Smooth muscle cell (in vitro differentiated cells): ENCODE results near the gene HELZ. TPM values are rescaled to one million over a fixed set of nuclear protein-coding genes. Genes with fewer than 3 reads are reported as not detected.

ENCODE experiments used
- DNase-seq: peaks from one replicate; lab custom pipeline; 2025; ENCODE audit not compliant: unreplicated experiment; lab: John Stamatoyannopoulos, UW
- H2AFZ ChIP-seq: fragments of 200-600 bp; sonication (generic); 2 replicates; pipeline ENCODE4 v1.6.0; 2016; ENCODE audit warnings: antibody characterized with exemption, low read depth, mild to moderate bottlenecking
- H3F3A ChIP-seq: fragments of 200-600 bp; sonication (generic); 2 replicates; pipeline ENCODE4 v1.6.0; 2017; ENCODE audit warnings: antibody characterized with exemption, low read depth
- H3K27ac ChIP-seq: fragments of 200-600 bp; sonication (generic); 2 replicates; pipeline ENCODE4 v1.5.1; 2016; ENCODE audit warnings: low read depth, mild to moderate bottlenecking
- H3K27me3 ChIP-seq: fragments of 200-600 bp; sonication (generic); 2 replicates; pipeline ENCODE4 v1.6.1; 2016; ENCODE audit warnings: low read depth, mild to moderate bottlenecking
- H3K36me3 ChIP-seq: fragments of 200-600 bp; sonication (generic); 2 replicates; pipeline ENCODE4 v1.5.1; 2016; ENCODE audit warnings: low read depth
- H3K4me1 ChIP-seq: fragments of 200-600 bp; sonication (generic); 2 replicates; pipeline ENCODE4 v1.5.1; 2016; ENCODE audit warnings: low read depth
- H3K4me2 ChIP-seq: fragments of 200-600 bp; sonication (generic); 2 replicates; pipeline ENCODE4 v1.6.0; 2016; ENCODE audit warnings: mild to moderate bottlenecking
- H3K4me3 ChIP-seq: fragments of 200-600 bp; sonication (generic); 2 replicates; pipeline ENCODE4 v1.5.1; 2016; ENCODE audit warnings: mild to moderate bottlenecking
- H3K79me2 ChIP-seq: fragments of 200-600 bp; sonication (generic); 2 replicates; pipeline ENCODE4 v1.6.0; 2016; ENCODE audit warnings: low read depth, mild to moderate bottlenecking
- H3K9ac ChIP-seq: fragments of 200-600 bp; sonication (generic); 2 replicates; pipeline ENCODE4 v1.6.0; 2016; ENCODE audit warnings: low read depth
- H3K9me3 ChIP-seq: fragments of 200-600 bp; sonication (generic); replicated peaks from 2 replicates; pipeline ENCODE4 v1.5.1; 2016; ENCODE audit warnings: low read depth
- H4K20me1 ChIP-seq: fragments of 200-600 bp; sonication (generic); 2 replicates; pipeline ENCODE4 v1.6.0; 2016; ENCODE audit warnings: low read depth
- WGBS: methylation state at CpG from one replicate; pipeline ENCODE4 v1.1.7; 2016; ENCODE audit warnings: low lambda C conversion rate; 5-methylcytosine and 5-hydroxymethylcytosine counted together
- polyA plus RNA-seq: library from polyadenylated mRNA; unstranded; fragments of >200 nt; fragmentation: Nextera tagmentation; extraction: Ambion mirVana; gene quantifications from 2 replicates; pipeline ENCODE4 v1.2.1, GENCODE V29; 2016
- total RNA-seq: library from RNA; depleted of rRNA; stranded (reverse); fragments of >200 nt; gene quantifications from 2 replicates; pipeline ENCODE4 v1.2.3, GENCODE V29; 2014
- TF ChIP-seq, protein P1 (sequence below): fragments of 200-600 bp; sonication (generic); IDR thresholded peaks from 2 replicates; pipeline ENCODE4 v1.5.1; 2017; ENCODE audit warnings: borderline replicate concordance, mild to moderate bottlenecking, antibody characterized with exemption; ENCODE audit not compliant: insufficient read depth, poor library complexity, severe bottlenecking

Gene HELZ
- total and polyA plus RNA-seq, 2 experiments from 2014 or later = 18.8 to 34.4 TPM

- H2AFZ ChIP-seq = no peak overlapping the region
- H3F3A ChIP-seq = no peaks in the 10 kb centered on the region
- no peak overlapping the region for H3K27ac ChIP-seq
- no peak overlapping the region for H3K9ac ChIP-seq
- peaks cover 36% of the 10 kb centered on the region for H4K20me1 ChIP-seq
- peaks cover 37% of the 10 kb centered on the region for H3K36me3 ChIP-seq
- 95% methylated on average over 2 of the region's 2 CpGs for WGBS
- H3K4me2 ChIP-seq = no peak overlapping the region
- H3K27me3 ChIP-seq = no peaks in the 10 kb centered on the region
- H3K9me3 ChIP-seq = no peaks in the 10 kb centered on the region
- TF ChIP-seq, protein P1, sequence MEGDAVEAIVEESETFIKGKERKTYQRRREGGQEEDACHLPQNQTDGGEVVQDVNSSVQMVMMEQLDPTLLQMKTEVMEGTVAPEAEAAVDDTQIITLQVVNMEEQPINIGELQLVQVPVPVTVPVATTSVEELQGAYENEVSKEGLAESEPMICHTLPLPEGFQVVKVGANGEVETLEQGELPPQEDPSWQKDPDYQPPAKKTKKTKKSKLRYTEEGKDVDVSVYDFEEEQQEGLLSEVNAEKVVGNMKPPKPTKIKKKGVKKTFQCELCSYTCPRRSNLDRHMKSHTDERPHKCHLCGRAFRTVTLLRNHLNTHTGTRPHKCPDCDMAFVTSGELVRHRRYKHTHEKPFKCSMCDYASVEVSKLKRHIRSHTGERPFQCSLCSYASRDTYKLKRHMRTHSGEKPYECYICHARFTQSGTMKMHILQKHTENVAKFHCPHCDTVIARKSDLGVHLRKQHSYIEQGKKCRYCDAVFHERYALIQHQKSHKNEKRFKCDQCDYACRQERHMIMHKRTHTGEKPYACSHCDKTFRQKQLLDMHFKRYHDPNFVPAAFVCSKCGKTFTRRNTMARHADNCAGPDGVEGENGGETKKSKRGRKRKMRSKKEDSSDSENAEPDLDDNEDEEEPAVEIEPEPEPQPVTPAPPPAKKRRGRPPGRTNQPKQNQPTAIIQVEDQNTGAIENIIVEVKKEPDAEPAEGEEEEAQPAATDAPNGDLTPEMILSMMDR = no peak
- H3K79me2 ChIP-seq = no peaks in the 10 kb centered on the region
- no peak for DNase-seq
- no peak overlapping the region for H3K4me3 ChIP-seq
- H3K4me1 ChIP-seq = no peaks in the 10 kb centered on the region
These were observed 133.7 kb downstream of the HELZ start for GRCh38 chr17:67111327-67111726.

- Histone ChIP-seq H3F3A (no peaks in the 10 kb centered on the region), H3K9ac (no peak overlapping the region), H3K9me3 (no peaks in the 10 kb centered on the region), H2AFZ (no peak overlapping the region), H3K4me1 (no peaks in the 10 kb centered on the region), H3K27ac (no peak overlapping the region), H3K4me3 (no peak overlapping the region), H3K27me3 (no peaks in the 10 kb centered on the region), H3K79me2 (no peaks in the 10 kb centered on the region), H4K20me1 (peaks cover 35% of the 10 kb centered on the region), H3K36me3 (peaks cover 32% of the 10 kb centered on the region), H3K4me2 (no peak overlapping the region)
- WGBS = 79% methylated on average over 3 of the region's 3 CpGs
- DNase-seq = no peak
- TF ChIP-seq, protein P1 = no peak
These were observed 134.4 kb downstream of the HELZ start for GRCh38 chr17:67110619-67111018.

GRCh38 chr17:67109111-67109510 lies 135.9 kb downstream of the HELZ start:
- H4K20me1 ChIP-seq = peaks cover 35% of the 10 kb centered on the region
- H2AFZ ChIP-seq = no peak overlapping the region
- no peak overlapping the region for H3K4me2 ChIP-seq
- no peak overlapping the region for H3K9ac ChIP-seq
- H3K36me3 ChIP-seq = peaks cover 31% of the 10 kb centered on the region
- WGBS = 80% methylated on average over 5 of the region's 5 CpGs
- no peak overlapping the region for H3K4me3 ChIP-seq
- no peak overlapping the region for H3K27ac ChIP-seq
- no peaks in the 10 kb centered on the region for H3K4me1 ChIP-seq
- DNase-seq = no peak
- no peaks in the 10 kb centered on the region for H3K27me3 ChIP-seq
- no peaks in the 10 kb centered on the region for H3K79me2 ChIP-seq
- TF ChIP-seq, protein P1 = no peak
- H3F3A ChIP-seq = no peaks in the 10 kb centered on the region
- no peaks in the 10 kb centered on the region for H3K9me3 ChIP-seq
